Measurements from ENCODE around the gene NHEJ1.

DNA sequence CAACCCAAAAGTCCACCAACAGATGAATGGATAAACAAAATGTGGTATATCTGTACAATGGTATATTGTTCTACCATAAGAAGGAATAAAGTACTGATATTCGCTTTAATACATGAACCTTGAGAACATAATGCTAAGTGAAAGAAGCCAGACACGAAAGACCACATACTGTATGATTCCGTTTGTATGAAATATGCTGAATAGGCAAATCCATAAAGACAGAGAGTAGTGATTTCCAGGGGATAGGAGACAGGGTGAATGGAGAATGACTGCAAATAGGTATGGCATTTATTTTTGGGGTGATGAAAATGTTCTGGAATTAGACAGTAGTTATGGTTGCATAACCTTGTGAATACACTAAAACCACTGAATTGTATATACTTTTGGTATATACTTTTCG is 71.3 kb downstream of the NHEJ1 start:
- TF ChIP-seq CTCF (conservative IDR thresholded peaks at IDR 0.05 in 1 of 2, IDR thresholded peaks at IDR 0.05 in 1 of 2; ENCODE audit: extremely low read depth in 1 of 2, insufficient read depth in 1 of 2, low read depth in 1 of 2, low read length in 2 of 2) (no peak), EZH2 (IDR thresholded peaks at IDR 0.05; ENCODE audit: borderline replicate concordance, low read length) (no peak)
